Neuron (in vitro differentiated cells): Measurements from ENCODE around the gene RAB5B.
A peak's percentile ranks its signal among the peaks of the same experiment; 100 is the strongest.
"Not testable (repeated sequence)": the region's sequence is repeated elsewhere in the genome, so short reads cannot be mapped to it uniquely, and the experiment has no call there.

Experiments used
- H2AFZ ChIP-seq: one replicate; pipeline ENCODE4 v1.6.1; 2013; ENCODE audit warnings: low read depth, mild to moderate bottlenecking, inconsistent platforms, low read length, moderate library complexity
- H3K27me3 ChIP-seq: one replicate; pipeline ENCODE4 v1.6.1; 2013; ENCODE audit warnings: low read length; ENCODE audit not compliant: insufficient read depth
- H3K36me3 ChIP-seq: one replicate; pipeline ENCODE4 v1.6.1; 2013; ENCODE audit warnings: low read length; ENCODE audit not compliant: insufficient read depth
- H3K4me1 ChIP-seq: one replicate; pipeline ENCODE4 v1.6.1; 2013; ENCODE audit warnings: low read length; ENCODE audit not compliant: insufficient read depth
- H3K4me3 ChIP-seq: 2 replicates; pipeline ENCODE4 v1.5.1; 2013; ENCODE audit warnings: mild to moderate bottlenecking, low read length, moderate library complexity
- H3K9me3 ChIP-seq: one replicate; pipeline ENCODE4 v1.6.1; 2013; ENCODE audit warnings: low read length

The RAB5B gene

DNA sequence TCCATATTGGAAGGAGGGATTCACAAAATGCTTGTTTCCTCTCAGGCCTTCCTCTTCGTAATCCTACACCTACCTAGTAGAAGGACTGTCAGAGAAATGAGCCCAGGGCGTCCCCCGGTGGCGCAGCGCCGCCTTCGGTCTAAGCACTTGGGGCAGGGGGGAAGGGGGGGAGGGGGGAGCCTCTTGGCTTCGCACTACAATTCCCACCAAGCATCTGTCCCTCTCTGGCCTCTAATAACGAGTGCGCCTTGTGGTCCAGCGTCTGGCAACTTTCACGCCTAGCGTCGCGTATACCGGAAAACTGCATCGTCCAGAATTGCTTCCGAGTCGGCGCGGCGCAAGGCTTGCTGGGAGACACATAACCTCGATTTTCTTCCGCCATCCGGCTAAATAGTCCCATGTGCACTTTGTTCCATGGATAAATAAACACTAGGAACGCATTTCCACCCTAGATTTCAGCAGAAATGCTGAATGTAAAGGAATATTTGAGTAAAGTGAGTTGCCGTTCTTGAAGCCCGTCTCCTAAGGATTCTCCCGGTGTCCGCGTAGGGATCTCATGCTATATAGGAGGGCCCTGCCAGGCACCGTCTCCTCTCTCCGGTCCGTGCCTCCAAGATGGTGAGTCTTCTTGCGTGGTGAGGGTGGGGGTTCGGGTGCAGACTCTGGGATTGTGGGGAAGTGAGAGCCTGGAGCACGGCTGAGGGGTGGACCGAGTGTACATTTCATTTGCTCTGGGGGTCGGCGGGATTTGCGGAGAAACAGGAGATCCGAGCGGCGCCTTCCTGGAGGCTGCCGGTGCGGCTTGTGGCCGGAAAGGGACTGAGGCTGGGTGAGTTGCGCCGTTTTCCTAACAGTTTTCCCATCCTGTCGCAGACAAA, 67.9 kb downstream of the RAB5B start, which contains the start of gene RPS26:
Gene RPS26, plus strand, starts transcription at position 367 of the 878 bp plus-strand sequence. Its CDS starts 249 bp downstream, at position 616.
- H3K36me3 ChIP-seq, result peaks cover 51% of the 10 kb centered on the region
- H3K9me3 ChIP-seq, result no peaks in the 10 kb centered on the region
- H3K4me1 ChIP-seq, result peaks cover 20% of the 10 kb centered on the region
- no peaks in the 10 kb centered on the region for H3K27me3 ChIP-seq
- peak within 1 kb of the TSS; percentile 78 for H2AFZ ChIP-seq
- peak within 1 kb of the TSS; percentile 91 for H3K4me3 ChIP-seq

DNA sequence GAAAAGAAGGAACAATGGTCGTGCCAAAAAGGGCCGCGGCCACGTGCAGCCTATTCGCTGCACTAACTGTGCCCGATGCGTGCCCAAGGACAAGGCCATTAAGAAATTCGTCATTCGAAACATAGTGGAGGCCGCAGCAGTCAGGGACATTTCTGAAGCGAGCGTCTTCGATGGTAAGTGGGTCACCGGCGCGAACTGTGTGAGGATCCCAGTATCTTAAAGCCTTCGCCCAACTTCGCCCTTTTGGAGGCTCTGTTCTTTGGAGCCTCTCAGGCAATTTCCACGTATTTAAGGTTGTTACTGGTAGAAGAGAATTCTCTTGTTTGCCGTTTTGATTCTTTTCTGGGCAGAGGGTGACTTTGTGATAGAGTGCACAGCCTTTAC, 68.5 kb downstream of the RAB5B start:
- H3K4me1 ChIP-seq, result peaks cover 19% of the 10 kb centered on the region
- H3K36me3 ChIP-seq, result peaks cover 44% of the 10 kb centered on the region
- not testable (repeated sequence) for H3K9me3 ChIP-seq, H3K27me3 ChIP-seq, H2AFZ ChIP-seq
- H3K4me3 ChIP-seq, result peak overlapping the region; percentile 91

DNA sequence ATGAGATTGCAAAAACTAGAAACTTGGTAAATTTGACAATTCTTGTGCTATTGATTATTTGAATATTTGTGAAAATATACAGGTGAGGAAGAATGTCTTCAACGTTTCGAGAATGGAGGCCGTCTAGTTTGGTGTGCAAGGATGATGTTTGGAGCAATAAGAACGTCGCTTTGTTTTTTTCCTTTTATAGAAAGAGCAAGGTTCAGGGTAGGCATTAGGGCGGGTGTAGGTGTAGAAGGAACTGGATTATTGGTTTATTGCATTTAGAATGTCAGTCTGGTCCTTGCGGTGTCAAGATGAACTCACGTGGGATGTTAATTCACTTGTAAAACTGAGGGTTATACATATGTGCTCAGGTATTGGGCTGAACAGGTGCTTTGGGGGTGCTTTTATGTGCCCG, 69.0 kb downstream of the RAB5B start:
- no peak overlapping the region for H2AFZ ChIP-seq
- H3K9me3 ChIP-seq, result no peaks in the 10 kb centered on the region
- peak overlapping the region; percentile 91 for H3K4me3 ChIP-seq
- H3K4me1 ChIP-seq, result peaks cover 15% of the 10 kb centered on the region
- H3K27me3 ChIP-seq, result no peaks in the 10 kb centered on the region
- peaks cover 41% of the 10 kb centered on the region for H3K36me3 ChIP-seq
